MCF 10A (cell line): Measurements from ENCODE around the gene MIB1. TPM values are rescaled to one million over a fixed set of nuclear protein-coding genes. Genes with fewer than 3 reads are reported as not detected.

Experiments
- BruUV-seq: library from RNA; stranded (reverse); fragments of 400-500 nt; replicated peaks from 2 replicates; lab custom pipeline; 2021; lab: Mats Ljungman, UMichigan
- CTCF ChIA-PET: fragments of 300-600 bp; sonication (Branson Sonifier 250); formaldehyde crosslinking; extraction: SDS; loops from one replicate; lab custom pipeline; 2021; ENCODE audit warnings: antibody characterized with exemption, inconsistent platforms; lab: Yijun Ruan, JAX
- POLR2A ChIA-PET: fragments of 300-600, 350-650 bp; sonication (Branson Sonifier 250); formaldehyde crosslinking; extraction: SDS; loops from one replicate; lab custom pipeline; 2020; ENCODE audit warnings: antibody characterized with exemption, inconsistent platforms; lab: Yijun Ruan, JAX
- DNase-seq: peaks from one replicate; pipeline ENCODE4 v3.0.0-alpha.2; 2018; ENCODE audit not compliant: unreplicated experiment
- H3K27ac Mint-ChIP-seq: one replicate; pipeline ENCODE4 v1.8.0; 2022; ENCODE audit warnings: mild to moderate bottlenecking, low read depth, mixed read lengths; ENCODE audit not compliant: unreplicated experiment
- H3K27me3 Mint-ChIP-seq: one replicate; pipeline ENCODE4 v1.8.0; 2022; ENCODE audit warnings: mixed read lengths; ENCODE audit not compliant: insufficient read depth, unreplicated experiment
- H3K36me3 Mint-ChIP-seq: one replicate; pipeline ENCODE4 v1.8.0; 2022; ENCODE audit warnings: mild to moderate bottlenecking, moderate library complexity, mixed read lengths; ENCODE audit not compliant: insufficient read depth, unreplicated experiment
- H3K4me1 Mint-ChIP-seq: one replicate; pipeline ENCODE4 v1.8.0; 2022; ENCODE audit warnings: mixed read lengths; ENCODE audit not compliant: insufficient read depth, unreplicated experiment
- H3K4me3 Mint-ChIP-seq: one replicate; pipeline ENCODE4 v1.8.0; 2022; ENCODE audit warnings: mild to moderate bottlenecking, moderate library complexity, mixed read lengths; ENCODE audit not compliant: unreplicated experiment
- H3K9me3 Mint-ChIP-seq: one replicate; pipeline ENCODE4 v1.8.0; 2022; ENCODE audit warnings: mixed read lengths; ENCODE audit not compliant: unreplicated experiment
- intact Hi-C: fragments of 100-400 bp; cut with micrococcal nuclease; formaldehyde crosslinking; loops from 2 replicates; pipeline ENCODE4 v1.14.1; 2022
- total RNA-seq: library from RNA; stranded (reverse); gene quantifications from 2 replicates; pipeline ENCODE4 v1.2.3, GENCODE V29; 2022
- TF ChIP-seq, protein P1 (sequence below): fragments of 200-600 bp; IDR thresholded peaks from one replicate; pipeline ENCODE4 v1.8.0; 2022; ENCODE audit warnings: antibody characterized with exemption, mild to moderate bottlenecking; ENCODE audit not compliant: unreplicated experiment

The MIB1 gene
- total RNA-seq, 1 experiment from 2014 or later: 40.5 TPM

DNA sequence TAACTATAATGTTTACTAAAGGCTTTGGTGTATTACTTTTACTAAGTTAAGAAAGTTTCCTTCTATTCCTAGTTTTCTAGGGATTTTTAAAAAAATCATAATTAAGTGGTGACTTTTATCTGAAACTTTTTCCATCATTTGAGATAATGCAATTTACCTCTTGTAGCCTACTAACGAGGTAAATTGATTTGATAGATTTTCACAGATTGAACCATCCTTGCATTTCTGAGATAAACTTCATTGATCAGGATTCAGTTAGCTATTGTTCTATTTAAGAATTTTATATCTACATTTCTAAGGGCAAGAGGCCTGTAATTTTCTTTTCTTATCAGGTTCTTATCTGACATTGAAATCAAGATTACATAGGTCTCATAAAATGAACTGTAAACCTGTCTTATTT is 178.1 kb downstream of the MIB1 start:
- intact Hi-C loops: loop anchor here (10.0 kb wide), 1 partner anchor 1496 kb away; no protein-coding TSS in a partner anchor
- CTCF ChIA-PET: interaction anchor here (0.7 to 1.2 kb wide), 2 partner anchors 40 to 803 kb away, joined by 3 to 4 read pairs; no protein-coding TSS in a partner anchor
- Mint-ChIP-seq H3K4me1 (peaks cover 6% of the 10 kb centered on the region), H3K4me3 (no peak overlapping the region), H3K27me3 (no peaks in the 10 kb centered on the region), H3K9me3 (peaks cover 8% of the 10 kb centered on the region), H3K27ac (no peak overlapping the region), H3K36me3 (no peaks in the 10 kb centered on the region)
- TF ChIP-seq, protein P1, sequence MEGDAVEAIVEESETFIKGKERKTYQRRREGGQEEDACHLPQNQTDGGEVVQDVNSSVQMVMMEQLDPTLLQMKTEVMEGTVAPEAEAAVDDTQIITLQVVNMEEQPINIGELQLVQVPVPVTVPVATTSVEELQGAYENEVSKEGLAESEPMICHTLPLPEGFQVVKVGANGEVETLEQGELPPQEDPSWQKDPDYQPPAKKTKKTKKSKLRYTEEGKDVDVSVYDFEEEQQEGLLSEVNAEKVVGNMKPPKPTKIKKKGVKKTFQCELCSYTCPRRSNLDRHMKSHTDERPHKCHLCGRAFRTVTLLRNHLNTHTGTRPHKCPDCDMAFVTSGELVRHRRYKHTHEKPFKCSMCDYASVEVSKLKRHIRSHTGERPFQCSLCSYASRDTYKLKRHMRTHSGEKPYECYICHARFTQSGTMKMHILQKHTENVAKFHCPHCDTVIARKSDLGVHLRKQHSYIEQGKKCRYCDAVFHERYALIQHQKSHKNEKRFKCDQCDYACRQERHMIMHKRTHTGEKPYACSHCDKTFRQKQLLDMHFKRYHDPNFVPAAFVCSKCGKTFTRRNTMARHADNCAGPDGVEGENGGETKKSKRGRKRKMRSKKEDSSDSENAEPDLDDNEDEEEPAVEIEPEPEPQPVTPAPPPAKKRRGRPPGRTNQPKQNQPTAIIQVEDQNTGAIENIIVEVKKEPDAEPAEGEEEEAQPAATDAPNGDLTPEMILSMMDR: no peak
- no TSS peak for BruUV-seq
- POLR2A ChIA-PET: no interaction called here
- no peak for DNase-seq

Other genes starting within 250 kb of the MIB1 start
- gene ESCO1, start 140.1 kb upstream of the MIB1 start, total RNA-seq: 18.8 and 19.2 TPM in 2 replicates
- 108 and 110 TPM in 2 replicates for gene SNRPD1, start 128.5 kb upstream of the MIB1 start, total RNA-seq
- gene ABHD3, start 36.0 kb upstream of the MIB1 start, total RNA-seq: 2.9 and 5.5 TPM in 2 replicates